ENCODE data around the gene CCDC158. TPM values are rescaled to one million over a fixed set of nuclear protein-coding genes. Genes with fewer than 3 reads are reported as not detected.

The CCDC158 gene
- polyA plus RNA-seq, 1 of the 3 experiments (the other 2 are of a cell fraction): not detected

- no peak for TF ChIP-seq USF2 (IDR thresholded peaks at IDR 0.05; ENCODE audit: borderline replicate concordance, low read depth, low read length)
- no peak for TF ChIP-seq YY1 (IDR thresholded peaks at IDR 0.05; ENCODE audit: low read depth)
- no peak for TF ChIP-seq REST (IDR thresholded peaks at IDR 0.05; ENCODE audit: low read depth, low read length)
- no peak for TF ChIP-seq EP300 (IDR thresholded peaks at IDR 0.05; ENCODE audit: borderline replicate concordance in 1 of 2, low read depth in 1 of 2, low read length in 1 of 2)
Observed at GRCh38 chr4:76377481-76377901, 43.5 kb downstream of the CCDC158 start (continued).

- TF ChIP-seq RFX5 (IDR thresholded peaks at IDR 0.05; ENCODE audit: low read length): no peak
- no peak for TF ChIP-seq IRF3 (IDR thresholded peaks at IDR 0.05; ENCODE audit: low read depth, low read length)
- TF ChIP-seq POLR2AphosphoS5 (IDR thresholded peaks at IDR 0.05; ENCODE audit: low read depth, low read length): no peak
- no peak for TF ChIP-seq RCOR1 (IDR thresholded peaks at IDR 0.05; ENCODE audit: low read length)
- no peak for TF ChIP-seq JUND (IDR thresholded peaks at IDR 0.05)
- ChIA-PET CTCF (interaction anchor here (0.9 to 6.0 kb wide), 11 partner anchors 8 to 198 kb away, joined by 3 to 160 read pairs (median 10); partner anchors contain the start of genes FAM47E and STBD1), POLR2A (no interaction called here)
- DNase-seq: no peak
- Histone ChIP-seq H2AFZ (ENCODE audit: low read depth) (no peak overlapping the region), H3K4me1 (ENCODE audit: control insufficient read depth in 1 of 2, insufficient read depth in 2 of 2, low read depth in 1 of 2, low read length in 1 of 2) (peaks cover 0 to 7% of the 10 kb centered on the region in 2 experiments; a peak in 2 of 4 replicates), H3K36me3 (replicated peaks in 1 of 2; ENCODE audit: control insufficient read depth in 1 of 2, insufficient read depth in 2 of 2, low read length in 1 of 2) (no peaks in the 10 kb centered on the region), H4K20me1 (ENCODE audit: insufficient read depth) (no peaks in the 10 kb centered on the region), H3K9me2 (no peaks in the 10 kb centered on the region), H3K9ac (no peak overlapping the region), H3K4me3 (ENCODE audit: low read depth in 2 of 2, low read length in 1 of 2) (no peak overlapping the region), H3F3A (replicated peaks; ENCODE audit: insufficient read depth) (peaks cover 11% of the 10 kb centered on the region), H3K4me2 (no peak overlapping the region), H3K79me2 (ENCODE audit: insufficient read depth) (no peaks in the 10 kb centered on the region), H3K27me3 (ENCODE audit: insufficient read depth) (no peaks in the 10 kb centered on the region), H3K9me3 (no peaks in the 10 kb centered on the region), H3K27ac (ENCODE audit: low read depth in 2 of 2, low read length in 1 of 2) (no peak overlapping the region)
- 92% methylated on average over 1 of the region's 1 CpG for WGBS (ENCODE audit: low lambda C conversion rate)
Observed at GRCh38 chr4:76376534-76376933, 44.4 kb downstream of the CCDC158 start.
